Hepatocyte (in vitro differentiated cells): Measurements from ENCODE around the gene PPIA.

Experiments used
- CTCF ChIP-seq: fragments of 200-600 bp; sonication (generic); IDR thresholded peaks from 2 replicates; pipeline ENCODE4 v1.5.1; 2016; ENCODE audit warnings: antibody characterized with exemption, mild to moderate bottlenecking; ENCODE audit not compliant: poor library complexity
- EZH2 ChIP-seq: fragments of 200-600 bp; sonication (generic); IDR thresholded peaks from 2 replicates; pipeline ENCODE4 v1.6.1; 2016; ENCODE audit warnings: antibody characterized with exemption, mild to moderate bottlenecking, borderline replicate concordance
- EZH2phosphoT487 ChIP-seq: fragments of 200-600 bp; sonication (generic); IDR thresholded peaks from one replicate; pipeline ENCODE4 v1.6.1; 2018; ENCODE audit warnings: antibody characterized with exemption, mild to moderate bottlenecking, low read depth, moderate library complexity; ENCODE audit not compliant: unreplicated experiment, severe bottlenecking

GRCh38 chr7:44793919-44794318, 2.6 kb upstream of the PPIA start:
- no peak for TF ChIP-seq CTCF
- TF ChIP-seq EZH2: no peak
- TF ChIP-seq EZH2phosphoT487: no peak
